ENCODE results near the gene BABAM2.

DNA sequence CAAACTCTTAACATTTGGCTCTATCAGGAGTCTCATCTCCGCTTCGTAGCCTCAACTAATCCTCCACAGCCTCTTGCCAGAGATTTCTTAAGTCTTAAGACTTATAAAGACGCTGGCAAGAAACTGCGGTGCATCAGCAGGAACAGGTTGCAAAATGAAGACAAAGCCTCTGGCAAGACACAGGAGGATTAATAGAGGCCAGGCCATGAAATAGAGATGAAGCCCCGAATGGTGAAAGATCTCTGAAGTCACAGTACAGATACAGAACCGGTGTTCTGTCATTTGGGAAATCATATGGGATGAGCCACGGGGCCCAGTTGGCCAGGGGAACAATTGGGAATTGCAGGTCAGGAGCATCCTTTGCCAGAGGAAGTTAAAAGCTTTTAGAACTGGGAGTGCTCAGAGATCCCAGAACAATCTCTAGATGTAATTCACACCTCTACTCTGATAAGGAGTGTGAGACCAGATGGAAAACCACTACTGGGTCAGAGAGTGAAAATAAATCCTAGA lies 311.2 kb downstream of the BABAM2 start:
- TF ChIP-seq EZH2 (IDR thresholded peaks at IDR 0.05; ENCODE audit: insufficient read depth, poor library complexity, severe bottlenecking) (no peak), EZH2phosphoT487 (IDR thresholded peaks at IDR 0.05; ENCODE audit: insufficient read depth, low read depth) (no peak)
